Ovary (tissue), 9 donors: ENCODE measurements around the gene RPGRIP1L. TPM values are rescaled to one million over a fixed set of nuclear protein-coding genes. Genes with fewer than 3 reads are reported as not detected.

Experiments used
- DNase-seq, 5 donors: peaks; one replicate each; pipeline ENCODE4 v3.0.0-alpha.2; 2019 to 2020
- H3K27ac ChIP-seq, 2 donors: fragments of 200-600 bp; one replicate each; pipeline versions ENCODE4 v1.5.1 to v1.8.0; 2019 to 2022
- H3K27me3 ChIP-seq: fragments of 200-600 bp; one replicate; pipeline ENCODE4 v1.8.0; 2022
- H3K36me3 ChIP-seq: fragments of 200-600 bp; sonication (generic); one replicate; pipeline ENCODE4 v1.5.1; 2019
- H3K4me1 ChIP-seq: one replicate; pipeline ENCODE4 v1.8.1; 2013; ENCODE audit warnings: mild to moderate bottlenecking, moderate library complexity; ENCODE audit not compliant: insufficient read depth
- H3K4me3 ChIP-seq: fragments of 200-600 bp; sonication (generic); one replicate; pipeline ENCODE4 v1.5.1; 2017
- H3K9me3 ChIP-seq, 2 donors: fragments of 200-600 bp in 1 of 2; sonication (generic) in 1 of 2; one replicate each; pipeline versions ENCODE4 v1.5.1 to v1.8.1; 2013 to 2019; ENCODE audit warnings: mild to moderate bottlenecking in 1 of 2, moderate library complexity in 1 of 2
- EP300 ChIP-seq: sonication (generic); formaldehyde crosslinking; IDR thresholded peaks from one replicate; pipeline ENCODE4 v1.6.1; 2017; ENCODE audit warnings: antibody characterized with exemption
- POLR2A ChIP-seq: fragments of 450-650 bp; IDR thresholded peaks from one replicate; pipeline ENCODE4 v1.6.1; 2017; ENCODE audit warnings: antibody characterized with exemption, mild to moderate bottlenecking, moderate library complexity
- WGBS, 3 donors: extraction: QIAGEN DNeasy Blood & Tissue Kit in 1 of 3; methylation state at CpG; one replicate each; pipeline versions ENCODE4 v1.1.5 to v1.1.7; 2013 to 2017; 5-methylcytosine and 5-hydroxymethylcytosine counted together
- intact Hi-C, 4 donors: fragments of 100-400 bp; cut with DNase I; formaldehyde crosslinking; loops; one replicate each; pipeline versions ENCODE4 v1.11.0 to v1.15.1; 2022 to 2023
- polyA plus RNA-seq, 2 donors: library from polyadenylated mRNA; stranded (reverse); fragments of 200-250 nt in 1 of 2; fragments of 350-450 nt in 1 of 2; fragmentation: Illumina TruSeq in 1 of 2; extraction: RNeasy Lipid Tissue Mini Kit (QIAGEN cat#74804) in 1 of 2; gene quantifications; one replicate each; pipeline ENCODE4 v1.2.3, GENCODE V29; 2013 to 2014
- total RNA-seq, 7 donors: library from RNA; depleted of rRNA in 2 of 7; stranded (reverse); fragments of >200 nt in 2 of 7; fragmentation: NEBNext Ultra II Directional in 3 of 7; extraction: Animal tissue kit (Norgen Biotek cat#: 25700) in 3 of 7; gene quantifications; one replicate each; pipeline versions ENCODE4 v1.1.0 to v1.2.4, GENCODE V29; 2016 to 2023
- TF ChIP-seq, protein P1 (sequence below), 3 donors: fragments of 450-650 bp in 2 of 3; fragments of 200-600 bp in 1 of 3; IDR thresholded peaks; one replicate each; pipeline versions ENCODE4 v1.5.1 to v1.8.0; 2016 to 2022; ENCODE audit warnings: antibody characterized with exemption in 3 of 3, mild to moderate bottlenecking in 1 of 3
- donor health status: DM: no; HTN: no; CAD: no; lungs with moderate emphysema.
- donor health status: DM: no; HTN: no; CAD: no.
- donor health status: Bipolar disorder and iron deficiency.
- donor health status: DM: yes; HTN: yes; CAD: no.
- donor health status: DM: no; HTN: no; CAD: no.
- donor health status: DM: yes; HTN: yes; CAD: no.

The RPGRIP1L gene
- total and polyA plus RNA-seq, 9 donors: 1.7 to 12.1 (median 7.7) TPM

DNA sequence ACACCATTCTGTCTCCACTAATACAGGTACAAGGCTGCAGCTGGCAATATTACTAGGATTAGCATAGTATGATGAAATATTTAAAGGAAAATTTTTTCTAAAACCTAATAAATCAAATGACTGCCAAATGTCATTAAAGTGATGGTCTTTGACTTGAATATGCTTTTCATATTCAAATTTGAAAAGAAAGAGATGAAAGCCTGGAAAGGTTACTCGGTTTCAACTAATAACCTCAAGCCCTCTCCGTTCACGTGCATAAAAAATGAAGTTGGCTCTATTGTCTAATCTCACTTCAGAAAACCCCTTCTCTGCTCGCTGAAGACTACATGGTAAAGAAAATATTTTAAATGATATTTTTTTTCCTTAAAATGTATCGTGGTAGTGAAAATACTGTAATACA is 83.2 kb downstream of the RPGRIP1L start:
- no peaks in the 10 kb centered on the region for H3K27me3 ChIP-seq
- WGBS, 3 donors: 95 to 96% (median 95%) methylated on average over 5 of the region's 5 CpGs
- TF ChIP-seq POLR2A: no peak
- no peak for TF ChIP-seq EP300
- TF ChIP-seq, protein P1, sequence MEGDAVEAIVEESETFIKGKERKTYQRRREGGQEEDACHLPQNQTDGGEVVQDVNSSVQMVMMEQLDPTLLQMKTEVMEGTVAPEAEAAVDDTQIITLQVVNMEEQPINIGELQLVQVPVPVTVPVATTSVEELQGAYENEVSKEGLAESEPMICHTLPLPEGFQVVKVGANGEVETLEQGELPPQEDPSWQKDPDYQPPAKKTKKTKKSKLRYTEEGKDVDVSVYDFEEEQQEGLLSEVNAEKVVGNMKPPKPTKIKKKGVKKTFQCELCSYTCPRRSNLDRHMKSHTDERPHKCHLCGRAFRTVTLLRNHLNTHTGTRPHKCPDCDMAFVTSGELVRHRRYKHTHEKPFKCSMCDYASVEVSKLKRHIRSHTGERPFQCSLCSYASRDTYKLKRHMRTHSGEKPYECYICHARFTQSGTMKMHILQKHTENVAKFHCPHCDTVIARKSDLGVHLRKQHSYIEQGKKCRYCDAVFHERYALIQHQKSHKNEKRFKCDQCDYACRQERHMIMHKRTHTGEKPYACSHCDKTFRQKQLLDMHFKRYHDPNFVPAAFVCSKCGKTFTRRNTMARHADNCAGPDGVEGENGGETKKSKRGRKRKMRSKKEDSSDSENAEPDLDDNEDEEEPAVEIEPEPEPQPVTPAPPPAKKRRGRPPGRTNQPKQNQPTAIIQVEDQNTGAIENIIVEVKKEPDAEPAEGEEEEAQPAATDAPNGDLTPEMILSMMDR (IDR thresholded peaks at IDR 0.05): no peak
- no peak for DNase-seq
- H3K27ac ChIP-seq: no peak overlapping the region
- no peaks in the 10 kb centered on the region for H3K4me1 ChIP-seq
- intact Hi-C loops: no loop called here
- H3K4me3 ChIP-seq: no peak overlapping the region
- no peaks in the 10 kb centered on the region for H3K36me3 ChIP-seq
- no peaks in the 10 kb centered on the region for H3K9me3 ChIP-seq

GRCh38 chr16:53619235-53619634 is 84.4 kb downstream of the RPGRIP1L start:
- TF ChIP-seq, protein P1 (IDR thresholded peaks at IDR 0.05): no peak
- TF ChIP-seq POLR2A (no peak), EP300 (no peak)
- WGBS, 3 donors: 94 to 96% (median 95%) methylated on average over 3 of the region's 3 CpGs
- H3K9me3 ChIP-seq: no peaks in the 10 kb centered on the region

DNA sequence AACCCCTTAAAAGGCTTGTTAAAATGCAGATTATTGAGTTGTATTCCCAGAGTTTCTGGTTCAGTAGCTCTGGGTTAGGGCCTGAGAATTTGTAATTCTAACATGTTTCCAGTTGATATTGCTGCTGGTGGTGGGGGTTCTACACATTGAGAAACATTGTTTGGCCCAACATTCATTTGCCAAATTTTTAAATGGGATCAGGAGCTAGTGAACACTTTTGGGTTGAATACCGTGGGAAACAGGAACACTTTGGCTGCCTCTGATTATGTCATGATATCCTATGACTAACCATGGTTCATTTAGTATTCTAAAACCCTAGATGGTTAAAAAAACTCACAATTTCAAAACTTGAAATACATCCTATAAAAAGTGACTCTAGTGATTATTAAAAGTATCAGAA is 89.3 kb downstream of the RPGRIP1L start:
- no peaks in the 10 kb centered on the region for H3K36me3 ChIP-seq
- no peaks in the 10 kb centered on the region for H3K4me1 ChIP-seq
- H3K4me3 ChIP-seq: no peak overlapping the region
- no peak for DNase-seq
- WGBS, 3 donors: 76 to 91% (median 88%) methylated on average over 1 of the region's 1 CpG
- no peaks in the 10 kb centered on the region for H3K9me3 ChIP-seq
- no peaks in the 10 kb centered on the region for H3K27me3 ChIP-seq
- intact Hi-C loops: no loop called here
- TF ChIP-seq, protein P1 (IDR thresholded peaks at IDR 0.05): no peak
- TF ChIP-seq POLR2A (no peak), EP300 (no peak)
- no peak overlapping the region for H3K27ac ChIP-seq

More at GRCh38 chr16:53619235-53619634, 84.4 kb downstream of the RPGRIP1L start:
- no peaks in the 10 kb centered on the region for H3K36me3 ChIP-seq
- H3K4me1 ChIP-seq: no peaks in the 10 kb centered on the region
- no peak for DNase-seq
- H3K4me3 ChIP-seq: no peak overlapping the region
- intact Hi-C loops: no loop called here
- H3K27me3 ChIP-seq: no peaks in the 10 kb centered on the region
- no peak overlapping the region for H3K27ac ChIP-seq

- Histone ChIP-seq H3K9me3 (no peaks in the 10 kb centered on the region), H3K4me3 (no peak overlapping the region), H3K36me3 (no peaks in the 10 kb centered on the region), H3K27me3 (no peaks in the 10 kb centered on the region), H3K4me1 (no peaks in the 10 kb centered on the region), H3K27ac (no peak overlapping the region)
- no peak for DNase-seq
- 98 to 100% (median 98%) methylated on average over 3 of the region's 3 CpGs for WGBS, 3 donors
- no peak for TF ChIP-seq EP300
- no peak for TF ChIP-seq POLR2A
- TF ChIP-seq, protein P1 (IDR thresholded peaks at IDR 0.05): no peak
- intact Hi-C loops: no loop called here
Measured at GRCh38 chr16:53612003-53612402, 91.7 kb downstream of the RPGRIP1L start.
